ENCODE results near the gene CCDC158. TPM values are rescaled to one million over a fixed set of nuclear protein-coding genes. Genes with fewer than 3 reads are reported as not detected.

The CCDC158 gene
- total RNA-seq, 1 donor from 2014 or later, result not detected

- no peak for DNase-seq (ENCODE audit: low spot score)
- peaks cover 10% of the 10 kb centered on the region for H3K27me3 Mint-ChIP-seq (ENCODE audit: low read depth)
- H3K9me3 Mint-ChIP-seq (ENCODE audit: low read depth), result no peaks in the 10 kb centered on the region
- H3K4me1 Mint-ChIP-seq (ENCODE audit: low read depth), result no peaks in the 10 kb centered on the region
- TF ChIP-seq CTCF (IDR thresholded peaks at IDR 0.05), result no peak
- no peak overlapping the region for H3K4me3 Mint-ChIP-seq (ENCODE audit: unreplicated experiment)
- no peak overlapping the region for H3K27ac Mint-ChIP-seq (ENCODE audit: unreplicated experiment)
- H3K36me3 Mint-ChIP-seq (ENCODE audit: low read depth), result no peaks in the 10 kb centered on the region
Observed at GRCh38 chr4:76410636-76411035, 10.3 kb downstream of the CCDC158 start.

- Mint-ChIP-seq H3K27ac (ENCODE audit: unreplicated experiment) (no peak overlapping the region), H3K4me3 (ENCODE audit: unreplicated experiment) (no peak overlapping the region), H3K27me3 (ENCODE audit: low read depth) (peaks cover 31% of the 10 kb centered on the region), H3K9me3 (ENCODE audit: low read depth) (no peaks in the 10 kb centered on the region), H3K36me3 (ENCODE audit: low read depth) (no peaks in the 10 kb centered on the region), H3K4me1 (ENCODE audit: low read depth) (no peaks in the 10 kb centered on the region)
- no peak for TF ChIP-seq CTCF (IDR thresholded peaks at IDR 0.05)
- DNase-seq (ENCODE audit: low spot score), result no peak
Observed at GRCh38 chr4:76407440-76408119, 13.4 kb downstream of the CCDC158 start.

GRCh38 chr4:76406081-76406480, 14.9 kb downstream of the CCDC158 start:
- Mint-ChIP-seq H3K4me3 (ENCODE audit: unreplicated experiment) (no peak overlapping the region), H3K4me1 (ENCODE audit: low read depth) (no peaks in the 10 kb centered on the region), H3K9me3 (ENCODE audit: low read depth) (no peaks in the 10 kb centered on the region), H3K27ac (ENCODE audit: unreplicated experiment) (no peak overlapping the region), H3K36me3 (ENCODE audit: low read depth) (no peaks in the 10 kb centered on the region), H3K27me3 (ENCODE audit: low read depth) (peaks cover 45% of the 10 kb centered on the region)
- DNase-seq (ENCODE audit: low spot score), result no peak
- TF ChIP-seq CTCF (IDR thresholded peaks at IDR 0.05), result no peak

- no peaks in the 10 kb centered on the region for H3K9me3 Mint-ChIP-seq (ENCODE audit: low read depth)
- peaks cover 2% of the 10 kb centered on the region for H3K36me3 Mint-ChIP-seq (ENCODE audit: low read depth)
- DNase-seq (ENCODE audit: low spot score), result no peak
- H3K27ac Mint-ChIP-seq (ENCODE audit: unreplicated experiment), result no peak overlapping the region
- H3K4me1 Mint-ChIP-seq (ENCODE audit: low read depth), result no peaks in the 10 kb centered on the region
- peaks cover 49% of the 10 kb centered on the region for H3K27me3 Mint-ChIP-seq (ENCODE audit: low read depth)
- no peak for TF ChIP-seq CTCF (IDR thresholded peaks at IDR 0.05)
- no peak overlapping the region for H3K4me3 Mint-ChIP-seq (ENCODE audit: unreplicated experiment)
Observed at GRCh38 chr4:76401654-76402053, 19.3 kb downstream of the CCDC158 start.

- no peak for DNase-seq (ENCODE audit: low spot score)
- peaks cover 4% of the 10 kb centered on the region for H3K36me3 Mint-ChIP-seq (ENCODE audit: low read depth)
Observed at GRCh38 chr4:76388160-76388908, 32.6 kb downstream of the CCDC158 start.

More at GRCh38 chr4:76388160-76388908, 32.6 kb downstream of the CCDC158 start:
- H3K9me3 Mint-ChIP-seq (ENCODE audit: low read depth), result peaks cover 48% of the 10 kb centered on the region
- TF ChIP-seq CTCF (IDR thresholded peaks at IDR 0.05), result no peak
- no peak overlapping the region for H3K4me3 Mint-ChIP-seq (ENCODE audit: unreplicated experiment)
- H3K4me1 Mint-ChIP-seq (ENCODE audit: low read depth), result peaks cover 10% of the 10 kb centered on the region
- H3K27me3 Mint-ChIP-seq (ENCODE audit: low read depth), result peaks cover 18% of the 10 kb centered on the region
- no peak overlapping the region for H3K27ac Mint-ChIP-seq (ENCODE audit: unreplicated experiment)

Data from chondrocyte (in vitro differentiated cells).